GM10248 (cell line): ENCODE results near the gene PNLIPRP3.

ENCODE experiments used
- CTCF ChIA-PET: fragments of 300-600 bp; sonication (Branson Sonifier 250); formaldehyde crosslinking; extraction: SDS; loops from one replicate; lab custom pipeline; 2021; ENCODE audit warnings: antibody characterized with exemption; lab: Yijun Ruan, JAX
- POLR2A ChIA-PET: fragments of 350-650 bp; sonication (Branson Sonifier 250); formaldehyde crosslinking; extraction: SDS; loops from one replicate; lab custom pipeline; 2020; ENCODE audit warnings: antibody characterized with exemption; lab: Yijun Ruan, JAX
- DNase-seq: peaks from one replicate; pipeline ENCODE4 v3.0.0; 2012; ENCODE audit errors: extremely low spot score
- TF ChIP-seq, protein P1 (sequence below): IDR thresholded peaks from 2 replicates; pipeline ENCODE4 v1.5.1; 2012; ENCODE audit warnings: mild to moderate bottlenecking, low read depth; ENCODE audit errors: extremely low read depth, missing control alignments, control extremely low read depth

PNLIPRP3 gene

DNA sequence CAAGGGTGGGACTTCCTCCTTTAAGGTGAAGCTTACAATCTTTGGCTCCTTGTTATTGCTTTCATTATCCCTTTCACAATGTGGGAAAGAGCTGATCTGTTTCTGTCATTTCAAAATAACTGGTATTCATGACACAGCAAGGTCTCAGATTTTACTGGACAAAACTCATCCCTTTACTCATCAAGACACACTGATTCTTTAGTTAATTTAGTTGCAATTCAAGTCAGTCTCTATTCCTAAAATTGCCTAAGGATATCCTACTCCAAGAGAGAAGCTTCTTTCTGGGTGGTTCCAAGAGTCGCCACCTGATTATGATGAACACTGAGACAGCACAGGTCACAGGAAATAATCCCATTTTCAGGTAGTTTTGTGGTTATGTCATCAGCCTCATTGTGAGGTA is 5.8 kb upstream of the PNLIPRP3 start:
- POLR2A ChIA-PET = no interaction called here
- CTCF ChIA-PET = no interaction called here
- TF ChIP-seq, protein P1, sequence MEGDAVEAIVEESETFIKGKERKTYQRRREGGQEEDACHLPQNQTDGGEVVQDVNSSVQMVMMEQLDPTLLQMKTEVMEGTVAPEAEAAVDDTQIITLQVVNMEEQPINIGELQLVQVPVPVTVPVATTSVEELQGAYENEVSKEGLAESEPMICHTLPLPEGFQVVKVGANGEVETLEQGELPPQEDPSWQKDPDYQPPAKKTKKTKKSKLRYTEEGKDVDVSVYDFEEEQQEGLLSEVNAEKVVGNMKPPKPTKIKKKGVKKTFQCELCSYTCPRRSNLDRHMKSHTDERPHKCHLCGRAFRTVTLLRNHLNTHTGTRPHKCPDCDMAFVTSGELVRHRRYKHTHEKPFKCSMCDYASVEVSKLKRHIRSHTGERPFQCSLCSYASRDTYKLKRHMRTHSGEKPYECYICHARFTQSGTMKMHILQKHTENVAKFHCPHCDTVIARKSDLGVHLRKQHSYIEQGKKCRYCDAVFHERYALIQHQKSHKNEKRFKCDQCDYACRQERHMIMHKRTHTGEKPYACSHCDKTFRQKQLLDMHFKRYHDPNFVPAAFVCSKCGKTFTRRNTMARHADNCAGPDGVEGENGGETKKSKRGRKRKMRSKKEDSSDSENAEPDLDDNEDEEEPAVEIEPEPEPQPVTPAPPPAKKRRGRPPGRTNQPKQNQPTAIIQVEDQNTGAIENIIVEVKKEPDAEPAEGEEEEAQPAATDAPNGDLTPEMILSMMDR = no peak
- no peak for DNase-seq

DNA sequence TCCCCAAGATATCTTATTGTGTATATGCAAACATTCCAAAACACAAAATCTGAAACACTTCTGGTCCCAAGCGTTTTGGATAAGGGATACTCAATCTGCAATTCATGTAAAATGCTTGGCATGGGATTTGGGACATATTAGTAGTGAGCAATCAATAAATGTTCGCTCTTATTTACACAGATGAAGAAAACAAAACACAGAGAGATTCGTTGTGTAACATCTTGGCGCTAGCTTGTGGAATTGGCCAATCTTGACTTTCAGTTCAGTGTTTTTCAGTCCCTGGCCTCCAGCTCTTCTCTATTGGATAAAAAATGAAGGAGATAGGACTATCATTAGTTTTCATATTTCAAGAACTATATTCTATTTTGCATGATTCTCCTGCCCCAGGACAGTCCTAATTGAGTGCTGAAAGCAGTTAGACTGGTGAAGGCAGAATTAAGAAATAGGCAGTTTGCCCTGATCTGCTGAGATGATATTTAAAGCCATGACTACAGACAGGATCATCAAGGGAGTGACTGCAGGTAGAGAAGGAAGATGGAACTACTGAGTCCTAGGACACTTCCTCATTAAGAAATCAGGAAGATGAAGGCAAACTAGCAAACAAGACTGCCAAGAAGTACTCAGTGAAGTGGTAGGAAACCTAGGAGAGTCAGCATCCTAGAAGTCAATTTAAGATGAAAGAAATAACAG is 1.8 kb downstream of the PNLIPRP3 start:
- TF ChIP-seq, protein P1 = no peak
- no peak for DNase-seq
- CTCF ChIA-PET = no interaction called here
- POLR2A ChIA-PET = no interaction called here

DNA sequence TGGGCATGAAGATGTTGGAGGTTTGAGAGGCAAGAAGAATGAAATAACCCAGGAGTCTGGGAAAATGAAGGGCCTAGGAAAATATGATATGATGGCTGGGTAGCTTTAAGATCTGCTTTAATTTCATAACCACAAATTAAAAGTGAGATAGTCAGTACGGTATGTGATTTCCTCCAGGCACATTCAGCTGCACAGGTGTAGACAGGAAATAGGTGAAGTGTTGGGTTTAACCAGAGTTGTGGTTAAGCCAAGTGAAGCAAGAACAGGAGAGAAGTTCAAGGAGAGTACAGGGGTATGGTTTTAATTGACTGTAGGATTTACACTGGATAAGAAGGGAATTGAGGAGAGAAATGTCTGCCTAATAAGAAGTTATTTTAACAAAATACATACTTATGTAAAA is 2.6 kb downstream of the PNLIPRP3 start:
- CTCF ChIA-PET = no interaction called here
- POLR2A ChIA-PET = no interaction called here
- no peak for DNase-seq
- TF ChIP-seq, protein P1 = no peak

DNA sequence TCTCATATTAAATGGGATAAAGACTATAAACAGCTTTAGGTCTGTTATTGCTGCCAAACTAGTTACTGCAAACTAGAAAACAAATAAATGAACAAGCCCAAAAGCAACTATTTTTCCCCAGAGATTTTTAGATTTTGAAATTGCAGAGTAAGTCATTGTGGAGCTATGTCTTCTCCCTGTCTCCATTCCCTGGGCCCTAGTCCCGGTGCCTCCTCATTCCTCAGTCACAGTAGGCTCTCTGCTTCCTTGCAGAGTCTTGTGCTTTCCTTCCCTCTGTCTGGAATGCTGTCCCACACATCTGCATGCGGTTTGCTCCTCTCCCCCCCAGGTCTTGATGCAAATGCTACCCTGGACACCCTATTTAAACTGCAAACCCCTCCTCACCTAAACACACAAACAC is 4.0 kb downstream of the PNLIPRP3 start:
- POLR2A ChIA-PET = no interaction called here
- CTCF ChIA-PET = interaction anchor here (1.3 kb wide), 1 partner anchor 13 kb away, joined by 3 read pairs; no protein-coding TSS in a partner anchor
- TF ChIP-seq, protein P1 = no peak
- no peak for DNase-seq

DNA sequence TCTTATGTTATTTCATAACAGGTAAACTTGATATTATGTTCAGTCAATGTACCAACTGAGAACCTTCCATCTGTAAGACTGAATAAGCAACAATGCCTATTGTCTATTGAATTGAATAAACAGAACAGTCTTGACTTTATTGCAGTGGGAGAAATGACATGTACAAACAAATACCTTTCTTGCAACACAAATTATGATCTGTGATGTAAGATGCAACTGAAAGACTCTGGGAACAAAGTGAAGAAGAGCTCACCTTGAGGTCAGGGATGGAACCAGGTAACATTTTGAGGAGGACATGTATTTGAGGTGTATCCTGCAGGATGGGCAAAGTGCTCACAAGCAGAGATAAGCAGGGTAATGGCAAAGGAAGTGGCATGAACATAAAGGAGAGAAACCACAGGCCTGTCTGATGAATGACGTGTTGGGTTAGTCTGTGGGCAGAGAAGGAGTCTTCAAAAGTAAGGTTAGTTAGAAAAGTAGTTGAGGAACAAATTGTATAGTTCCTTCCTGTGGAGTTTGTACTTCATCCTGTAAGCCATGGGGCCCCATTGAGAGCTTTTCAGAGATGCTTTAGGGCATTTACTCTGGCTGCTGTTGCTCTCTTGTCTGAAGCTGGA is 9.5 kb downstream of the PNLIPRP3 start:
- CTCF ChIA-PET = interaction anchor here (0.7 kb wide), 1 partner anchor 13 kb away, joined by 3 read pairs; no protein-coding TSS in a partner anchor
- POLR2A ChIA-PET = no interaction called here
- no peak for DNase-seq
- TF ChIP-seq, protein P1 = no peak

DNA sequence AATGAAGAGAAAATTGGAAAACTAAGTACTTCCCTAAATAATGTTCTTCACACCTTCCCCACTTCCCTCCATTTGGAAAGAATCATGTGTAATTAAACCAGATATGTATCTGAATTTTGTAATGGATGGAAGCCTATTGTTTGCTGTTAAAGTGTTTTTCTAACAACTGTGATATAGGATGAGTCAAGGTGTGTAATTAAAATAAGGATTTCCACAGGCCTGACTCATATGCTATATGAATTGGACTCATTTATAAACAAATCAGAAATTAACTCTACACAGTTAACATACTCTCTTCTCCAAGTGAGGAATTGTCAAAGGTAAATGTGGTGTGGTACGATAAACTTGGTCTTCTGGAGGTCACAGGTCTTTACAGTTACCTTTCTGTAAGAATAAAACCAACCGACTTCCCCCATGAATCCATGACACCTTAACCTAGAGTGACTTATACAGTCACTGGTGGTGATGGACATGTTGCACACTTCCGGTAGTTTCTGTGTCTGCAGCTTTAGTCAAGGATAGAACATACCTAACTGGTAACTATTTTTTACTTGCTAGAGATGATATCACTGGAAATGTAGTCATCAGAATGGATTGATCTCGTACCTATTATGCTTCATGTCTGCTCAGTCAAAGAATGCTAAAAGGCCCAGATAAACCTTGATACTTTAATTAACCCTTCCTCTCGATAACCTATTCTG is 12.8 kb downstream of the PNLIPRP3 start:
- DNase-seq = no peak
- CTCF ChIA-PET = interaction anchor here (1.2 kb wide), 1 partner anchor 14 kb away, joined by 4 read pairs; no protein-coding TSS in a partner anchor
- TF ChIP-seq, protein P1 = no peak

More for the DNA sequence above, 12.8 kb downstream of the PNLIPRP3 start:
- POLR2A ChIA-PET = no interaction called here
